HCT116 (cell line): ENCODE results near the gene GPANK1. TPM values are rescaled to one million over a fixed set of nuclear protein-coding genes. Genes with fewer than 3 reads are reported as not detected.

ENCODE experiments used
- ATAC-seq: fragments of 200-7000 bp; cut with Tn5 transposase; 2 replicates; pipeline ENCODE4 v1.9.1; 2020; ENCODE audit warnings: mild to moderate bottlenecking, moderate library complexity
- BruUV-seq: library from RNA; stranded (reverse); fragments of 400-500 nt; replicated peaks from 2 replicates; lab custom pipeline; 2021; lab: Mats Ljungman, UMichigan
- CTCF ChIA-PET: fragments of 300-600 bp; sonication (Branson Sonifier 250); formaldehyde crosslinking; loops from one replicate; lab custom pipeline; 2021; ENCODE audit warnings: antibody characterized with exemption; lab: Charles Lee
- POLR2A ChIA-PET: fragments of 300-600, 350-600 bp; sonication (Branson Sonifier 250); formaldehyde crosslinking; loops from one replicate; lab custom pipeline; 2021; ENCODE audit warnings: antibody characterized with exemption; lab: Charles Lee
- RAD21 ChIA-PET, 2 experiments: fragments of 300-600 bp; sonication (Branson Sonifier 250); formaldehyde crosslinking; loops; one replicate each; lab custom pipeline; 2023; ENCODE audit warnings: low total read pairs in 2 of 2; ENCODE audit not compliant: uncharacterized antibody in 2 of 2, unreplicated experiment in 2 of 2, low non-redundant PET in 1 of 2; lab: Charles Lee
- DNase-seq: peaks from one replicate; pipeline ENCODE4 v3.0.0-alpha.2; 2010; ENCODE audit warnings: low read depth, low spot score
- H2AFZ ChIP-seq: fragments of 200-600 bp; shearing (Covaris generic), sonication (generic); 2 replicates; pipeline ENCODE4 v1.6.1; 2017; ENCODE audit warnings: low read depth, mixed run types, mixed read lengths, antibody characterized with exemption, low read length; ENCODE audit not compliant: poor library complexity, severe bottlenecking
- H3K27ac ChIP-seq: 2 replicates; pipeline ENCODE4 v1.5.1; 2012; ENCODE audit warnings: low read depth, low read length
- H3K27me3 ChIP-seq: fragments of 200-600 bp; sonication (generic); 2 replicates; pipeline ENCODE4 v1.6.1; 2016; ENCODE audit warnings: mixed run types, low read length, mixed read lengths; ENCODE audit not compliant: insufficient read depth
- H3K36me3 ChIP-seq, 2 experiments: fragments of 200-500 bp in 1 of 2; fragments of 200-600 bp in 1 of 2; sonication (Bioruptor generic) in 1 of 2; sonication (generic) in 1 of 2; 2 replicates each; pipeline versions ENCODE4 v1.5.1 to v1.6.1; 2014 to 2016; ENCODE audit warnings: low read length in 2 of 2, inconsistent platforms in 1 of 2, mixed read lengths in 1 of 2, mixed run types in 1 of 2; ENCODE audit not compliant: insufficient read depth in 2 of 2, control insufficient read depth in 1 of 2
- H3K4me1 ChIP-seq, 2 experiments: fragments of 200-600 bp in 1 of 2; sonication (generic) in 1 of 2; 2 replicates each; pipeline versions ENCODE4 v1.5.1 to v1.6.1; 2012 to 2017; ENCODE audit warnings: low read length in 2 of 2, inconsistent platforms in 1 of 2, mild to moderate bottlenecking in 1 of 2, mixed read lengths in 1 of 2, mixed run types in 1 of 2, moderate library complexity in 1 of 2; ENCODE audit not compliant: insufficient read depth in 2 of 2, control insufficient read depth in 1 of 2
- H3K4me2 ChIP-seq: fragments of 200-600 bp; sonication (generic); 2 replicates; pipeline ENCODE4 v1.6.1; 2017; ENCODE audit warnings: mixed run types, low read length, mixed read lengths
- H3K4me3 ChIP-seq, 2 experiments: fragments of 200-600 bp in 1 of 2; sonication (generic) in 1 of 2; replicated peaks in 1 of 2; 2 replicates each; pipeline ENCODE4 v1.5.1; 2011 to 2016; ENCODE audit warnings: low read length in 2 of 2, control low read depth in 1 of 2, low read depth in 1 of 2, mild to moderate bottlenecking in 1 of 2, mixed read lengths in 1 of 2, mixed run types in 1 of 2
- H3K79me2 ChIP-seq: fragments of 200-600 bp; sonication (generic); 2 replicates; pipeline ENCODE4 v1.6.1; 2017; ENCODE audit warnings: mild to moderate bottlenecking, mixed run types, low read length, moderate library complexity, mixed read lengths; ENCODE audit not compliant: insufficient read depth
- H3K9ac ChIP-seq: fragments of 200-600 bp; sonication (generic); 2 replicates; pipeline ENCODE4 v1.6.1; 2016; ENCODE audit warnings: low read length, mixed read lengths
- H3K9me2 ChIP-seq: fragments of 200-600 bp; sonication (generic), shearing (Covaris generic); 2 replicates; pipeline ENCODE4 v1.6.1; 2017; ENCODE audit warnings: mixed run types, mild to moderate bottlenecking, moderate library complexity; ENCODE audit not compliant: insufficient read depth
- H3K9me3 ChIP-seq, 2 experiments: fragments of 200-500 bp in 1 of 2; fragments of 200-600 bp in 1 of 2; sonication (Bioruptor generic) in 1 of 2; sonication (generic) in 1 of 2; 2 replicates each; pipeline ENCODE4 v1.6.1; 2014 to 2017; ENCODE audit warnings: low read length in 2 of 2, mixed read lengths in 2 of 2, inconsistent platforms in 1 of 2, low read depth in 1 of 2, mild to moderate bottlenecking in 1 of 2, mixed run types in 1 of 2, moderate library complexity in 1 of 2; ENCODE audit not compliant: control insufficient read depth in 1 of 2, insufficient read depth in 1 of 2
- H4K20me1 ChIP-seq: fragments of 200-600 bp; sonication (generic), shearing (Covaris generic); 2 replicates; pipeline ENCODE4 v1.6.1; 2017; ENCODE audit warnings: mixed run types, mild to moderate bottlenecking, moderate library complexity; ENCODE audit not compliant: insufficient read depth
- ATF3 ChIP-seq: IDR thresholded peaks from 2 replicates; pipeline ENCODE4 v1.6.1; 2012
- CEBPB ChIP-seq: IDR thresholded peaks from 2 replicates; pipeline ENCODE4 v1.6.1; 2012; ENCODE audit warnings: low read depth
- EGR1 ChIP-seq: IDR thresholded peaks from 2 replicates; pipeline ENCODE4 v1.6.1; 2012; ENCODE audit warnings: low read depth
- ELF1 ChIP-seq: IDR thresholded peaks from 2 replicates; pipeline ENCODE4 v1.6.1; 2012; ENCODE audit warnings: low read depth, borderline replicate concordance
- EZH2phosphoT487 ChIP-seq: fragments of 200-600 bp; IDR thresholded peaks from 2 replicates; pipeline ENCODE4 v1.6.1; 2018; ENCODE audit warnings: antibody characterized with exemption, borderline replicate concordance
- FOSL1 ChIP-seq: IDR thresholded peaks from 2 replicates; pipeline ENCODE4 v1.6.1; 2012; ENCODE audit warnings: low read depth
- POLR2A ChIP-seq: IDR thresholded peaks from 2 replicates; pipeline ENCODE4 v1.7.0; 2011; ENCODE audit warnings: borderline replicate concordance; ENCODE audit not compliant: insufficient read depth, insufficient read length; ENCODE audit errors: extremely low read depth
- SRF ChIP-seq: IDR thresholded peaks from 2 replicates; pipeline ENCODE4 v1.6.1; 2012; ENCODE audit warnings: low read depth
- TCF7L2 ChIP-seq: IDR thresholded peaks from 2 replicates; pipeline ENCODE4 v1.7.0; 2011; ENCODE audit warnings: borderline replicate concordance, inconsistent platforms; ENCODE audit not compliant: insufficient read depth, insufficient read length; ENCODE audit errors: extremely low read depth
- YY1 ChIP-seq: IDR thresholded peaks from 2 replicates; pipeline ENCODE4 v1.6.1; 2011; ENCODE audit warnings: low read length, low read depth, moderate library complexity, mild to moderate bottlenecking; ENCODE audit not compliant: insufficient replicate concordance; ENCODE audit errors: extremely low read depth
- ZBTB33 ChIP-seq: IDR thresholded peaks from 2 replicates; pipeline ENCODE4 v1.6.1; 2011; ENCODE audit warnings: mild to moderate bottlenecking, low read length, moderate library complexity; ENCODE audit not compliant: insufficient replicate concordance; ENCODE audit errors: extremely low read depth
- ZNF274 ChIP-seq: fragments of 200-500 bp; sonication (Bioruptor generic); IDR thresholded peaks from 2 replicates; pipeline ENCODE4 v1.6.1; 2014; ENCODE audit warnings: mild to moderate bottlenecking, low read depth, low read length, inconsistent platforms
- intact Hi-C: fragments of 100-400 bp; cut with micrococcal nuclease; formaldehyde crosslinking; loops from 2 replicates; pipeline ENCODE4 v1.10.0; 2022
- total RNA-seq: library from RNA; stranded (reverse); gene quantifications from one replicate; pipeline ENCODE4 v1.2.1, GENCODE V29; 2021; ENCODE audit not compliant: unreplicated experiment

GPANK1 gene
- total RNA-seq, 1 experiment from 2014 or later = 14.8 TPM

GRCh38 chr6:31666337-31666965, 1.7 kb upstream of the GPANK1 start:
- Histone ChIP-seq H3K4me3 (peak overlapping the region; percentile 97 to 99), H3K9me2 (no peaks in the 10 kb centered on the region), H3K9me3 (no peaks in the 10 kb centered on the region), H3K27ac (peak overlapping the region; percentile 90), H3K27me3 (no peaks in the 10 kb centered on the region), H3K4me1 (peaks cover 9 to 26% of the 10 kb centered on the region in 2 experiments; a peak in 3 of 4 replicates), H3K9ac (peak overlapping the region; percentile 90), H2AFZ (no peak overlapping the region), H3K79me2 (peaks cover 58% of the 10 kb centered on the region), H3K36me3 (peaks cover 35 to 58% of the 10 kb centered on the region in 2 experiments), H3K4me2 (peak overlapping the region; percentile 83), H4K20me1 (no peaks in the 10 kb centered on the region)
- intact Hi-C loops = loop anchor here (5.0 kb wide), 2 partner anchors 71 to 231 kb away; partner anchors contain the start of genes CLIC1 and EHMT2
- BruUV-seq = TSS peak; percentile 42
- RAD21 ChIA-PET = no interaction called here
- POLR2A ChIA-PET = no interaction called here
- CTCF ChIA-PET = no interaction called here
- ATAC-seq = no peak
- DNase-seq = no peak
- TF ChIP-seq TCF7L2 (no peak), EGR1 (no peak), ATF3 (no peak), CEBPB (no peak), ZBTB33 (no peak), EZH2phosphoT487 (no peak), POLR2A (no peak), ELF1 (no peak), SRF (no peak), ZNF274 (no peak), YY1 (no peak), FOSL1 (no peak)
